Osteocyte (in vitro differentiated cells): ENCODE measurements around the gene UGT1A3. TPM values are rescaled to one million over a fixed set of nuclear protein-coding genes. Genes with fewer than 3 reads are reported as not detected.
"Not testable (repeated sequence)": the region's sequence is repeated elsewhere in the genome, so short reads cannot be mapped to it uniquely, and the experiment has no call there.

Experiments
- DNase-seq: peaks from one replicate; pipeline ENCODE4 v3.0.0; 2021; ENCODE audit warnings: mixed read lengths; ENCODE audit not compliant: unreplicated experiment; ENCODE audit errors: extremely low spot score
- H3K27ac Mint-ChIP-seq: one replicate; pipeline ENCODE4 v1.8.0; 2021; ENCODE audit warnings: mild to moderate bottlenecking, mixed read lengths; ENCODE audit not compliant: unreplicated experiment
- H3K27me3 Mint-ChIP-seq: one replicate; pipeline ENCODE4 v1.8.0; 2021; ENCODE audit warnings: mixed read lengths; ENCODE audit not compliant: unreplicated experiment
- H3K36me3 Mint-ChIP-seq: one replicate; pipeline ENCODE4 v1.8.0; 2021; ENCODE audit warnings: mixed read lengths; ENCODE audit not compliant: unreplicated experiment
- H3K4me1 Mint-ChIP-seq: one replicate; pipeline ENCODE4 v1.8.0; 2021; ENCODE audit warnings: mixed read lengths; ENCODE audit not compliant: unreplicated experiment
- H3K4me3 Mint-ChIP-seq: one replicate; pipeline ENCODE4 v1.8.0; 2021; ENCODE audit warnings: mild to moderate bottlenecking, moderate library complexity, mixed read lengths; ENCODE audit not compliant: unreplicated experiment
- H3K9me3 Mint-ChIP-seq: one replicate; pipeline ENCODE4 v1.8.0; 2021; ENCODE audit warnings: mixed read lengths; ENCODE audit not compliant: unreplicated experiment
- CTCF ChIP-seq: fragments of 200-600 bp; sonication (generic); IDR thresholded peaks from 2 replicates; pipeline ENCODE4 v1.5.0; 2021; ENCODE audit warnings: antibody characterized with exemption, mild to moderate bottlenecking, moderate library complexity
- total RNA-seq: library from RNA; stranded (reverse); gene quantifications from 2 replicates; pipeline ENCODE4 v1.2.1, GENCODE V29; 2021

The UGT1A3 gene
- total RNA-seq, 1 donor from 2014 or later: not detected

DNA sequence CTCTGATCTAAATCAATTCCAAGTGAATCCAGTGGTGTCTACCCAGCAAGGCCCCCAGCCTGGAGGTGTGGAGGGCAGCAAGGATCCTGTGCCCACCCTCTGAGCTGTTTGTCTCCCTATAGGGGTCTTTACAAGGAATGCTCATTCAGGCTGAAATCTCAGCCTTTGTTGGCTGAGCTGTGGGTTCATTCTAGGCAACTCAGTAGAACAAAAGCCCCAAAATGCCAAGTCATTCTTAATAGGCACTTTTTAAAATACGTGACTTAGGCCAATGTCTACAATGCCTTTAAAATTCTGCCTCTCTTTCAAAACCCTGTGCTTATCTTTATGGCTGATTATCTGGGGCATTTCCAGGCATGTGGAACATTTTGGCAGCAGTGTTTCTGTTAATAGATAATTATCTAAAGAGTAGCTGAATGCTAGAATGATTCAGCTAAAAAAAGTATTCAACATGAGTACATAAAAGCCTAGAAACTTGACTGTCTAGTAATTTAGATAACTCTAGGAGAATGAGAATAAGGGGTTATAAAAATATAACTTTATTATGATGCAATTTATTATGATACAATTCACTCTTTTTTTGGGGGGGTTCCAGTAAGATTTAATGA lies 28.7 kb upstream of the UGT1A3 start:
- no peak for TF ChIP-seq CTCF
- no peak for DNase-seq
- Mint-ChIP-seq H3K27ac (no peak overlapping the region), H3K27me3 (peaks cover 6% of the 10 kb centered on the region), H3K4me1 (no peaks in the 10 kb centered on the region), H3K9me3 (peaks cover 12% of the 10 kb centered on the region), H3K36me3 (peaks cover 4% of the 10 kb centered on the region), H3K4me3 (no peak overlapping the region)

DNA sequence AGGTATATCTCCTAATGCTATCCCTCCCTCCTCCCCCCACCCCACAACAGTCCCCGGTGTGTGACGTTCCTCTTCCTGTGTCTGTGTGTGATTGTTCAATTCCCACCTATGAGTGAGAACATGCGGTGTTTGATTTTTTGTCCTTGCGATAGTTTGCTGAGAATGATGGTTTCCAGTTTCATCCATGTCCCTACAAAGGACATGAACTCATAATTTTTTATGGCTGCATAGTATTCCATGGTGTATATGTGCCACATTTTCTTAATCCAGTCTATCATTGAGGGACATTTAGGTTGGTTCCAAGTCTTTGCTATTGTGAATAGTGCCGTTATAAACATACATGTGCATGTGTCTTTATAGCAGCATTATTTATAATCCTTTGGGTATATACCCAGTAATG lies 28.0 kb upstream of the UGT1A3 start:
- H3K9me3 Mint-ChIP-seq: peaks cover 12% of the 10 kb centered on the region
- H3K27ac Mint-ChIP-seq, DNase-seq, H3K36me3 Mint-ChIP-seq, H3K27me3 Mint-ChIP-seq, H3K4me3 Mint-ChIP-seq, H3K4me1 Mint-ChIP-seq: not testable (repeated sequence)

GRCh38 chr2:233702238-233702637 lies 26.6 kb upstream of the UGT1A3 start:
- Mint-ChIP-seq H3K27ac (no peak overlapping the region), H3K27me3 (peaks cover 2% of the 10 kb centered on the region), H3K36me3 (peaks cover 4% of the 10 kb centered on the region), H3K9me3 (peaks cover 12% of the 10 kb centered on the region), H3K4me1 (peaks cover 8% of the 10 kb centered on the region), H3K4me3 (no peak overlapping the region)
- TF ChIP-seq CTCF: no peak
- DNase-seq: no peak

DNA sequence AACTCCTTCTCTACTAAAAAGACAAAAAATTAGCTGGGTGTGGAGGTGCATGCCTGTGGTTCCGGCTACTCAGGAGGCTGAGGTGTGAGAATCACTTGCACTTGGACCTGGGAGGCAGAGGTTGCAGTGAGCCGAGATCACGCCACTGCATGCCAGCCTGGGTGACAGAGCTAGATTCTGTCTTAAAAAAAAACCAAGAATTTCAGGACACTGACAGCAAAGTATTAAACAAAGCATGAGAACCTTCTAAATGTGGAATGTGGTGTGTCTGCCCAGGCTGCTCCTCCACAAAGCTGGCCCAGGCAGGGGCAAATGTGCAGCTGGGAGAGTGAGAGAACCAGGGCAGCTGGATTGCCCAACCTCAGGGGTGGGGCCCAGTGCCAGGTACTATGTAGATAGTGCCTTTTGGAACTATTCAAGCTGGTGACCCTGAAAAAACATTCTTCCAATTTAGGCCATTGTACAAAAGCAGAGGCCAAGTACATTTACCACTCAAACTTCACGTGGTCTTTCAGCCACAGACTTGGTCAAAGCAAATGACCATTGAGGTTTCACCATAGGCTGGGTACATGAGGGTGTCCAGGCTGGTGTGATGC lies 22.8 kb upstream of the UGT1A3 start:
- H3K9me3 Mint-ChIP-seq: peaks cover 12% of the 10 kb centered on the region
- H3K27ac Mint-ChIP-seq: peak overlapping the region; percentile 44
- no peak overlapping the region for H3K4me3 Mint-ChIP-seq
- no peaks in the 10 kb centered on the region for H3K27me3 Mint-ChIP-seq
- peaks cover 21% of the 10 kb centered on the region for H3K4me1 Mint-ChIP-seq
- H3K36me3 Mint-ChIP-seq: peaks cover 4% of the 10 kb centered on the region
- TF ChIP-seq CTCF: no peak
- DNase-seq: no peak

GRCh38 chr2:233706720-233707119 lies 22.1 kb upstream of the UGT1A3 start:
- Mint-ChIP-seq H3K27ac (peak overlapping the region; percentile 44), H3K4me3 (no peak overlapping the region), H3K4me1 (peaks cover 24% of the 10 kb centered on the region), H3K27me3 (no peaks in the 10 kb centered on the region), H3K9me3 (peaks cover 12% of the 10 kb centered on the region), H3K36me3 (peaks cover 4% of the 10 kb centered on the region)
- TF ChIP-seq CTCF: no peak
- no peak for DNase-seq
